Stimulated activated CD4-positive, alpha-beta T cell treated with anti-CD3 and anti-CD28 coated beads, Interleukin-4, amount 100 ng/mL, for 1 hour (primary cell): ENCODE results near the gene FLOT2.
"Not testable (repeated sequence)": the region's sequence is repeated elsewhere in the genome, so short reads cannot be mapped to it uniquely, and the experiment has no call there.

Source experiments
- DNase-seq: peaks from one replicate; pipeline ENCODE4 v3.0.0-alpha.2; 2020

The FLOT2 gene

DNA sequence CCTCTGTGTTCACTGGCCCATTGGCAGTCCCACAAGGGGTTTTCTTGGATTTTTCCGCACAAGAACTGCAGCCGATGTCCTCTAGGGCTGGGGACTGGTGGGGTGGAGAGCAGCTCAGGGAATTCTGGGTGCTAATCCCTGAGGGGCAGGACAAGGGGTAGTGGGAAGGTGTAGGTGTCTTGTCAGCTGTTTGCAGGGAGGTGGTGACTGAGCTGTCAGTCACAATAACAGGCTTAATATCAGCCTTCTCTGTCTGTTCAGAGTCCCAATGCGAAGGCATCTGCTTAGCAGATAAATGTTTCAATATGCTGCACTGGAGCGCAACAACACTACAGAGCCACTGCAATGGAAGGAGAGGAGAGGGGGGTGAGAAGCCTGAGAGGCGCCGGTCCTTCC lies 15.4 kb upstream of the FLOT2 start:
- DNase-seq: no peak

DNA sequence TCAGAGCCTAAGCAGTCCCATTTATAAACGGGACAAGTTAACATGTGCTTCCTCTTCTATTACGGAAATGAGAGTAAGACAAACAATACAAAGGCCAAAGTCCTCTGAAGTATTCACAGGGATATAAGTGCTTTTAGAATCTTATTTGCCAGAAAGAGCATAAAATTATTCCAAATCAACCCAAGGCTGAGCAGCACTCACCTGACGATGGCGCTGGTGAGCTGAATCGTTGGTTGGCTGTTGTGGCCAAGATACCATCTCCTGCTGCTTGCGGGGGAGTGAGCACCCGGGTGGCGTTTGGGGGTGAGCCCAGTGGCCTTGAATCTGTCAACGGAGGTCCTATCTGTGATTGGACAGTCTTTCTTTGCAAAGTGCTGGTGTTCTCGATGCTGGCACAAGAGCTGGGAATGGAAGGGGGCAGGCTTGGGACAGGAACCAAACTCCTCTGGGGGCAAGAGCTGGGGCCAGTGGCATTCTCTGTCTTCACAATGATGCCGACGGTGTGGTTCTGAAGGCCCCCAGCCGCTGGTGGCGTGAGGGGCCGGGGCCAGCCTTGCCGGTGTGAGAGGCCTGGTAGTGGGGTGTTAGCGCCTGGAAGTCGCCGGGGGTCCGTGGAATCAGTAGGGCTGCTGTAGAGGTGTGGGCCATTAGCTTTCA lies 14.9 kb upstream of the FLOT2 start:
- no peak for DNase-seq

DNA sequence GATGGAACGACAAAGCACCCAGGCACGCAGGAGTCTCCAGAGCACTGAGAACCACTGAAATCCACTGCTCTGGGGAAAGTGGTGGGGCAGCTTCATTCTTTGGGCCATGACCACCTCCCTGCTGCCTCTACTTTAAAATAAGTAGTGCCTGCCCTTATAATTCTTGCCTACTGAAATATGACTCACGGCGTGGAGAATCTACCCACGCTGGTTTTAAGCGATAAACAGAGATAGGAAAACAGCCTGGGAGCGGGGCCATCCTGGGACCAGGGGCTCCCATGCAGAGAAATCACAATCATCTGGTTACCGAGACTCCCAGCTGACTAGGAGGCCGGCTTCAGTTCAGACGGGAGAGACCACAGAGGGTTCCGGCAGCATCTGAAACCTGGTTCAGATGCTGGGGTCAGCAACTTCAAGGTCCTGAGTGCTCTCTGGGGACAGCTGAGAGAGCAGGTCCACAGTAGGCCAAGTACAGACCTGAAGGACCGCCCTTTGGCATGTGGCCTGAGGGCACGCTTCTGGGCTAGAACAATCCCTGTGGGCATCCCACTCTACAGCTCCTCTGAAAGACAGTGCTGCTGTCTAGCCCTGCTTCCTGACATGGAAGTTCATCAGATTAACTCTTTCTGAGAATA lies 14.0 kb upstream of the FLOT2 start:
- no peak for DNase-seq

- no peak for DNase-seq
Observed at GRCh38 chr17:28910534-28910933, 13.0 kb upstream of the FLOT2 start.

DNA sequence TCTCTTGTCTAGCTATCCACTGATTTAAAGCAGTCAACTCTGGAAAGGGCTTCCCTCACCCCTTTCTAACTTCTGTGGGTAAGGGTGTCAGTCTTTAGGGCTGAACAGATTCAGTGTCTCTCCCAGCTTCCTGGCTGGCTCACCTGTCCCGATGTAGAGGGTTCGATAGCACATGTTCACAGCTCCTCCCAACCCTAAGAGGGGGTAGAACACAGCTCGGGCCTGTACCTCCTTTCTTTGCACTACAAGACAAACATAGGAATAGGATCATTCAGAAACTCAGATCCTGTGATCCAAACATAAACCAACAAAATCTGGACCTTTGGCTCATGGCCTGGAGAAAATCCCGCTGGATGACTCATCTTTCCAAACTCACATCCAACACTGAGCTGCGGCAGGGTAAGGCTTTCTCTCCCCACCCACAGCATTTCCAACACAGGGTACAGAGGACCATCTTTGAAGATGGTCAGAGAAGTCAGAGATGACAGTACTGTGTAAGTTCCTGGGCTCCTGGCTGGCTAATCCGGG lies 11.2 kb upstream of the FLOT2 start:
- no peak for DNase-seq

GRCh38 chr17:28907709-28908475 lies 10.4 kb upstream of the FLOT2 start:
- no peak for DNase-seq

DNA sequence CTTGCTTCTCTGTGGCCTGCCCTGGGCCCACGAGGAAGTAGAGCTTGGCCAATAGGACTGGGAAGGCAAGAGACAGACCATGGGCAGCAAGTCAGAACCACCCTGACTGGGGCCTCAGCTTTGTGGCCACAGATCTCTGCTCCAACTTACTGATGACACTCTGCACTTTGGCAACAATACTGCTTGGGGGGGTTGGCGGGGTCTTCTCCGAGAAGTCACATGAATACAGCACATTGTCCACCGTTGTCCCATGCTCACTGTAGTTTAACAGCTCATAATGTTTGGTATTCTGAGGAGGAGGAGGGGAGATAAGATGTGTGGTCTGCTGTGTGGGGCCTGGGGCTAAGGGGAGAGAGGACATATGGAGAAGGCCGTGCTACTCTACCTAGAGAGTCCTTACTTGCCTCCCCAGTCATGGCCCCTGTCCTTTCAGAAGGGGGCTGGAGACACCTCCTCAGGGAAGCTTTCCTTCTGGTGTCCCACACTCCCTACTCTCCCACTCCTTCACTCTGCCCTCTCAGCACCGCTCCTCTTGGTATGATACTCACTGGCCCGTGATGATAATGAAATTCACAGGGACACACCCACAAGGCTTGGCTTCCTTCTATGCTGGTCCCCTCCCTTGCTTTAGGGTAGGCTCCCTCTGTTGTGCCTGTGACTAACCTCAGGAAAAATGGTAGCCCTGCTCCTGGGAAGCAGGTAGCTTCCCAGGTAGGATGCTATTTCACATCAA lies 9.3 kb upstream of the FLOT2 start:
- DNase-seq: no peak

DNA sequence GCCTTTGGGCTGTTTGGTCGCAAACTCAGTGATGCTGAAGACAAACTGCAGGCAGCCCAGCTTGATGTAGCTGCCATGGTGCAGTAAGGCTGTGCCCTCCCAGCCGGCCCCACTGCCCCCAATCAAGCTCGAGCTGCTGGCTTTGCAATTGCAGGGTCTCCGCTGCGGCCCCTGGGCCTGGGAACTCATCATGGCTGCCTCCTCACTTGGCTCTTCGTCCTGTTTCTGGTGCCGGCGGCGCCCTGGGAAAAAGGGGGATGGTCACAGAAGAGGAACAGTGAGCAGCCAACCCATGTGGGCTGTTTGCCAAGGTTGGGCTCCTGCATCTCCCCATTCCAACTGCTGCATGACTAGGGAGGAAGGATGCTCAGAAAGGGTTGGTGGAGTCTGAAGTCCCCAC lies 8.7 kb upstream of the FLOT2 start:
- no peak for DNase-seq

DNA sequence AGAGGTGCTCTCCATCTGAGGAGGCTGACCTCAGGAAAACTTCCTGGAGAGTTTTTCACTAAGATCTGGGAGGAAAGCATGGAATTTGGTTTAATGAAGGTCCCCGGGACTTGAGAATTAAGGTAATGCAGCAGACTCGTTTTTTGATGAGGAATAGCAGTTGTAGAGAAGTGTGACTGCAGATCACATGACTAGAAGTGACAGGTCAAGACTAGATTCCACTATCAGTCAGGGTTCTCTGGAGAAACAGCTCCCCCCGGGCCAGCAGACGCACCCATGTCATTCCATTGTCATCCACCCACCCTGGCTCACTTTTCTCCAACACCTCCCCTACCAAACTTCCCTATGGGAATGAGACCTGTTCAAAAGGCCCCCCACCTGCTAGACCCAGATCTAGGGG lies 7.3 kb upstream of the FLOT2 start:
- DNase-seq: no peak

GRCh38 chr17:28903546-28903841 lies 6.0 kb upstream of the FLOT2 start:
- DNase-seq: not testable (repeated sequence)

DNA sequence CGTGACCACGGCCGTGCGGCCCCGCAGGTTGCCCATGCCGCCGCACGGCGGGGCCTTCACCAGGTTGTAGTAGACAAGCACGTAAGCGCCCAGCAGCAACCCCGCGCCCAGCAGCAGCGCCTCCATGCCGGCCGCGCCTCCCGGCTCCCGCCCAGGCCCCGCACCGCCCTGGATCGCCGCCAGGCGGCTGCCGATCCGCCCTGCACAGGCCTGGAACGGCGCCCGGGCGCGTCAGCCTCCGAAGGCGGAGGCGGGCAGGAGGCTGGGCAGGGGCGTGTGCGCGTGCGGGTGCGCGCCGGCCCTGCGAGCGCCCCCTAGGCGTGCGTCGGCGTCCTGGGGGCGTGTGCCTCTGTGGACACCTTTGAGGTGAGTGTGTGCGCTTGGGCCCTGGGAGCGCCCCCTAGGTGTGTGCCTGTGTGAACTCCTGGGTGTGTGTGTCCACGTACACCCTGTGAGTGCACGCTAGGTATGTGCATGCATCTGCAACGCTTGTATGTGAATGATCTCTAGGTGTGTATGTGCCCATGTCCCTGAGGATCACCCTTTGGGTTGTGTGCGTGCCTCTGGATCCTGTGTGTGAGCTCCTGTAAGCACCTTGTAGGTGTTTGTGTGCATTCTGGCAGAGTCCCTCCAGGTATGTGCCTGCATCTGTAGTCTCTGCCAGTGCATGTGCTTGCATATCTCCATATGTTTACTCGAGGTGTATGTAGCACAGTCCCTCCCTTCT lies 5.4 kb upstream of the FLOT2 start, which contains the start of gene DHRS13:
DHRS13 (minus strand) TSS at position 261 of the 727 bp plus-strand sequence; CDS start at position 126, 135 bp downstream.
- peak; percentile 95 for DNase-seq

- DNase-seq: peak; percentile 65
Observed at GRCh38 chr17:28901866-28902818, 4.6 kb upstream of the FLOT2 start.

- no peak for DNase-seq
Observed at GRCh38 chr17:28900986-28901726, 3.6 kb upstream of the FLOT2 start.

- no peak for DNase-seq
Observed at GRCh38 chr17:28899212-28899815, 1.8 kb upstream of the FLOT2 start.

- DNase-seq: no peak
Observed at GRCh38 chr17:28898527-28898955, 1.0 kb upstream of the FLOT2 start.

GRCh38 chr17:28897769-28898526 lies 415 bp upstream of the FLOT2 start:
- DNase-seq: no peak

- DNase-seq: no peak
Observed at GRCh38 chr17:28896491-28896883, 1.0 kb downstream of the FLOT2 start.

DNA sequence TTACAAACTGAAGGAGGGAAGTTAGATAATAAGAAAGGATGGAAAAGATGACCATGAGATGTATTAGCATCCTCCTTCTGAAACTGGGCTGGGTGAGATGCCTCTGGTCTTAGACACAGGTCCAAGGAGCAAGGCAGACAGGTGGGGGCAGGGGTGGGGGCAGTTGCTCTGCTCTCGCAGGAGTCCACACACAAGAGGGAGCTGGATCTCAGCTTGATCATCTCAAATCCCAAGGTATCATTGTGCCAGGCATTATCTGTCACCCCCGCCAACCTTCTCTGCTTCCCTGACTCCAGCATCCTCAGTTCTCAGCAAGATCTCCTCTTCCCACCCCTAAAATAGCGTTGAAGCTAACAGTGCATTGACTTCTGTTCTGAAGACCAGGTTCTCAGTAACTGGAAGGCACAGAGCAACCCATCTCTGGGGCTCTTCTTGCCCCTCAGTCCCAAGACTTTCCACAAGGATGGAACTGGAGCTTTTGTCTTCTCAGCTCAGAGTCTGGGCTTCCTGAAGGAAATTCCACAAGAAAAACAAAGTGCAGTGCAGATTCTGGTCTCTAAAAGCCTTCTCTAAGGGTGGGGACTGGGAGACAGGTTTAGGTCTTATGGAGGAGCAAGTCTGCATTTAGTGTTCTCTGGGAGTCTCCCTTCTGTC lies 1.6 kb downstream of the FLOT2 start:
- no peak for DNase-seq
